AG04450 (cell line): ENCODE results near the gene CYFIP1. TPM values are rescaled to one million over a fixed set of nuclear protein-coding genes. Genes with fewer than 3 reads are reported as not detected.

Experiments
- CTCF ChIA-PET: fragments of 300-600, 350-600 bp; formaldehyde crosslinking; extraction: SDS; loops from one replicate; lab custom pipeline; 2022; ENCODE audit warnings: antibody characterized with exemption, inconsistent platforms; lab: Charles Lee
- POLR2A ChIA-PET: fragments of 350-600 bp; formaldehyde crosslinking; extraction: SDS; loops from one replicate; lab custom pipeline; 2021; ENCODE audit warnings: antibody characterized with exemption, inconsistent platforms; lab: Yijun Ruan, JAX
- DNase-seq: peaks from one replicate; pipeline ENCODE4 v3.0.0-alpha.2; 2011; ENCODE audit warnings: low read depth, low spot score
- H3K27ac ChIP-seq: one replicate; pipeline ENCODE4 v1.5.1; 2012; ENCODE audit warnings: low read depth, low read length, control low read depth
- H3K27me3 ChIP-seq: one replicate; pipeline ENCODE4 v1.6.0; 2012; ENCODE audit warnings: low read length; ENCODE audit not compliant: control insufficient read depth, insufficient read depth
- H3K4me3 ChIP-seq: 2 replicates; pipeline ENCODE4 v1.5.1; 2011; ENCODE audit warnings: mild to moderate bottlenecking, low read depth, low read length, control low read depth
- H3K9me3 ChIP-seq: 2 replicates; pipeline ENCODE4 v1.5.1; 2012; ENCODE audit warnings: low read length; ENCODE audit not compliant: control insufficient read depth, insufficient read depth
- CTCF ChIP-seq: IDR thresholded peaks from 2 replicates; pipeline ENCODE4 v1.5.1; 2011; ENCODE audit warnings: low read depth, low read length, control low read depth, inconsistent platforms
- polyA plus RNA-seq: library from polyadenylated mRNA; depleted of rRNA; stranded (reverse); fragments of >200 nt; gene quantifications from 2 replicates; pipeline ENCODE4 v1.2.3, GENCODE V29; 2011

Gene CYFIP1
- polyA plus RNA-seq, 1 experiment: 70.9 TPM

GRCh38 chr15:22878103-22878502 lies 102.1 kb downstream of the CYFIP1 start:
- ChIA-PET CTCF (no interaction called here), POLR2A (no interaction called here)
- no peak for DNase-seq
- Histone ChIP-seq H3K9me3 (peaks cover 9% of the 10 kb centered on the region), H3K27me3 (no peaks in the 10 kb centered on the region), H3K27ac (no peak overlapping the region), H3K4me3 (no peak overlapping the region)
- no peak for TF ChIP-seq CTCF

GRCh38 chr15:22877607-22878006 lies 102.6 kb downstream of the CYFIP1 start:
- TF ChIP-seq CTCF: no peak
- Histone ChIP-seq H3K27me3 (no peaks in the 10 kb centered on the region), H3K4me3 (no peak overlapping the region), H3K9me3 (peaks cover 9% of the 10 kb centered on the region), H3K27ac (no peak overlapping the region)
- POLR2A ChIA-PET: no interaction called here
- DNase-seq: no peak
- CTCF ChIA-PET: no interaction called here

GRCh38 chr15:22877117-22877516 lies 103.1 kb downstream of the CYFIP1 start:
- CTCF ChIA-PET: no interaction called here

GRCh38 chr15:22874966-22875365 lies 105.2 kb downstream of the CYFIP1 start:
- no peaks in the 10 kb centered on the region for H3K27me3 ChIP-seq
- H3K4me3 ChIP-seq: no peak overlapping the region
- no peak for TF ChIP-seq CTCF
- ChIA-PET POLR2A (no interaction called here), CTCF (no interaction called here)
- no peak overlapping the region for H3K27ac ChIP-seq
- peaks cover 9% of the 10 kb centered on the region for H3K9me3 ChIP-seq
- DNase-seq: no peak

More at GRCh38 chr15:22877117-22877516, 103.1 kb downstream of the CYFIP1 start:
- H3K27me3 ChIP-seq: no peaks in the 10 kb centered on the region
- no peak overlapping the region for H3K27ac ChIP-seq
- TF ChIP-seq CTCF: no peak
- H3K4me3 ChIP-seq: no peak overlapping the region
- H3K9me3 ChIP-seq: peaks cover 9% of the 10 kb centered on the region
- POLR2A ChIA-PET: interaction anchor here (0.6 to 1.3 kb wide), 3 partner anchors 11 to 87 kb away, joined by 4 to 7 read pairs (median 6); no protein-coding TSS in a partner anchor
- no peak for DNase-seq

GRCh38 chr15:22874256-22874655 lies 105.9 kb downstream of the CYFIP1 start:
- no peaks in the 10 kb centered on the region for H3K27me3 ChIP-seq
- POLR2A ChIA-PET: interaction anchor here (0.6 kb wide), 1 partner anchor 37 kb away, joined by 3 read pairs; no protein-coding TSS in a partner anchor
- no peak for TF ChIP-seq CTCF
- CTCF ChIA-PET: no interaction called here
- peaks cover 9% of the 10 kb centered on the region for H3K9me3 ChIP-seq
- H3K4me3 ChIP-seq: no peak overlapping the region
- DNase-seq: no peak
- no peak overlapping the region for H3K27ac ChIP-seq
